BLaER1 treated with 17β-estradiol and CSF1 and Interleukin-3, amounts not matched to agents 10 nM and 100 nM (cell line): ENCODE results near the gene PIWIL4.
"Not testable (repeated sequence)": the region's sequence is repeated elsewhere in the genome, so short reads cannot be mapped to it uniquely, and the experiment has no call there.

Source experiments
- H3K27ac ChIP-seq, 11 experiments: shearing (Covaris generic); formaldehyde crosslinking; 2 replicates each; pipeline ENCODE4 v1.8.1; 2022
- H3K27me3 ChIP-seq, 11 experiments: shearing (Covaris generic); formaldehyde crosslinking; 2 replicates each; pipeline ENCODE4 v1.8.1; 2022
- H3K36me3 ChIP-seq, 11 experiments: shearing (Covaris generic); formaldehyde crosslinking; 2 replicates each; pipeline ENCODE4 v1.8.1; 2022
- H3K4me1 ChIP-seq, 10 experiments: shearing (Covaris generic); formaldehyde crosslinking; 2 replicates each; pipeline ENCODE4 v1.8.1; 2022
- H3K4me2 ChIP-seq, 11 experiments: shearing (Covaris generic); formaldehyde crosslinking; 2 replicates each; pipeline ENCODE4 v1.8.1; 2022
- H3K4me3 ChIP-seq, 10 experiments: shearing (Covaris generic); formaldehyde crosslinking; 2 replicates each; pipeline ENCODE4 v1.8.1; 2022
- H3K9ac ChIP-seq, 11 experiments: shearing (Covaris generic); formaldehyde crosslinking; 2 replicates each; pipeline ENCODE4 v1.8.1; 2022
- H3K9me3 ChIP-seq, 11 experiments: shearing (Covaris generic); formaldehyde crosslinking; replicated peaks in 1 of 11; 2 replicates each; pipeline ENCODE4 v1.8.1; 2022
- H4K20me1 ChIP-seq, 11 experiments: shearing (Covaris generic); formaldehyde crosslinking; 2 replicates each; pipeline ENCODE4 v1.8.1; 2022
- Cebpa-rat ChIP-seq, 11 experiments: shearing (Covaris generic); IDR thresholded peaks; 2 replicates each; pipeline ENCODE4 v1.8.1; 2022

Gene PIWIL4

DNA sequence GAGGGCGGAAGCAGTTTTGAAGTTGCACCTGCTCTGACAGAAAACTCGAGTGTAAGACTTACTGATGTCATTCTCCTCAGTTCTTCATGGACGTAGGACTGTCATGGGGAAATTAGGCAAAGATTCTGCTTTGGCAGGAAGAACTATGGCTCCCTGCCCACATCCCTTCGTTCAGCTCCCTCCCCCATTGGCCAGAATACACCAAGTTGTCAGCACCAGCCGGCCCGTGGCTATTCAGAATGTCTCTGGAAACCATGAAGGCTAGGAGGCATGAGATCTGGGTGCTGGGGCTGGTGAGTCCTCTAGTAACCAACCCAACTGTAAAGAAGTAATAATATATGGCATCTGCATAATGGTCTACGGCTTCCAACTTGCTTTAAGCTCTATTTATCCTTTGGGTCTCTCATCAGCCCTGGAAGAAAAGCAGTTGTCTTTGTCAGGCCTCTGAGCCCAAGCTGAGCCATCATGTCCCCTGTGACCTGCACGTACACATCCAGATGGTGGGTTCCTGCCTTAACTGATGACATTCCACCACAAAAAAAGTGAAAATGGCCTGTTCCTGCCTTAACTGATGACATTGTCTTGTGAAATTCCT lies 74.1 kb downstream of the PIWIL4 start:
- Histone ChIP-seq H4K20me1 (no peaks in the 10 kb centered on the region), H3K27me3 (no peaks in the 10 kb centered on the region), H3K9ac (no peak overlapping the region), H3K27ac (no peak overlapping the region), H3K36me3 (no peaks in the 10 kb centered on the region), H3K9me3 (no peaks in the 10 kb centered on the region), H3K4me2 (no peak overlapping the region), H3K4me3 (no peak overlapping the region), H3K4me1 (peaks cover 0 to 47% (median 25%) of the 10 kb centered on the region in 10 experiments; a peak in 17 of 20 replicates)
- TF ChIP-seq Cebpa-rat (IDR thresholded peaks at IDR 0.05): no peak

- not testable (repeated sequence) for H3K27me3 ChIP-seq, H3K27ac ChIP-seq, H3K36me3 ChIP-seq, H3K9ac ChIP-seq, H3K4me3 ChIP-seq, H3K4me2 ChIP-seq, H3K9me3 ChIP-seq, H4K20me1 ChIP-seq
- H3K4me1 ChIP-seq: peaks cover 0 to 28% (median 17%) of the 10 kb centered on the region in 10 experiments; a peak in 17 of 20 replicates
Observed at GRCh38 chr11:94643186-94643585, 76.0 kb downstream of the PIWIL4 start.

- no peak for TF ChIP-seq Cebpa-rat (IDR thresholded peaks at IDR 0.05)
- Histone ChIP-seq H4K20me1 (no peaks in the 10 kb centered on the region), H3K4me1 (peaks cover 0 to 15% (median 0%) of the 10 kb centered on the region in 10 experiments; a peak in 7 of 20 replicates), H3K4me2 (no peak overlapping the region), H3K27me3 (no peaks in the 10 kb centered on the region), H3K36me3 (no peaks in the 10 kb centered on the region), H3K9ac (no peak overlapping the region), H3K27ac (no peak overlapping the region), H3K4me3 (no peak overlapping the region), H3K9me3 (no peaks in the 10 kb centered on the region)
Observed at GRCh38 chr11:94647926-94648325, 80.8 kb downstream of the PIWIL4 start.

DNA sequence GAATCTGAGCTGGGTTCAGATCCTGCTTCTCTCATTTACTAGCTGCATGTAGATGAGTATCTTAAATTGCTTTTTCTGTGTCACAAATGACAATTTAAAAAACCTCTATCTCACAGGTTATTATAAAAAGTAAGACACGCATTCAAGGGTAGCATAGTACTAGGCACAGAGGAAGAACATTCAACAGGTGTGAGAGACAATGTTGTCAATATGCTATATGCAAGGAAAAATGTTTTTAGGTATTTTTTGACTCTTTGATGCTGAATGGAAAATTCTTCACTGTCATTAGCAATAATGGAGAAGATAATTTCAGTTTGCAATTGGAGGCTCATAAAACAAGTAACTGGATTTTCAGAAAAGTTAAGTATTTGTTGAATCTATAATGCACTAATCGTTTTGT lies 81.6 kb downstream of the PIWIL4 start:
- Histone ChIP-seq H3K27ac (no peak overlapping the region), H3K4me1 (peaks cover 0 to 15% (median 0%) of the 10 kb centered on the region in 10 experiments; a peak in 7 of 20 replicates), H3K36me3 (no peaks in the 10 kb centered on the region), H3K4me2 (no peak overlapping the region), H3K9me3 (no peaks in the 10 kb centered on the region), H3K4me3 (no peak overlapping the region), H4K20me1 (no peaks in the 10 kb centered on the region), H3K27me3 (no peaks in the 10 kb centered on the region), H3K9ac (no peak overlapping the region)
- TF ChIP-seq Cebpa-rat (IDR thresholded peaks at IDR 0.05): no peak

- no peaks in the 10 kb centered on the region for H3K36me3 ChIP-seq
- TF ChIP-seq Cebpa-rat (IDR thresholded peaks at IDR 0.05): no peak
- no peak overlapping the region for H3K9ac ChIP-seq
- H3K4me3 ChIP-seq: no peak overlapping the region
- H4K20me1 ChIP-seq: no peaks in the 10 kb centered on the region
- H3K27ac ChIP-seq: no peak overlapping the region
- peaks cover 0 to 15% (median 0%) of the 10 kb centered on the region in 10 experiments; a peak in 7 of 20 replicates for H3K4me1 ChIP-seq
- H3K27me3 ChIP-seq: no peaks in the 10 kb centered on the region
- no peak overlapping the region for H3K4me2 ChIP-seq
- no peaks in the 10 kb centered on the region for H3K9me3 ChIP-seq
Observed at GRCh38 chr11:94649254-94649653, 82.1 kb downstream of the PIWIL4 start.

DNA sequence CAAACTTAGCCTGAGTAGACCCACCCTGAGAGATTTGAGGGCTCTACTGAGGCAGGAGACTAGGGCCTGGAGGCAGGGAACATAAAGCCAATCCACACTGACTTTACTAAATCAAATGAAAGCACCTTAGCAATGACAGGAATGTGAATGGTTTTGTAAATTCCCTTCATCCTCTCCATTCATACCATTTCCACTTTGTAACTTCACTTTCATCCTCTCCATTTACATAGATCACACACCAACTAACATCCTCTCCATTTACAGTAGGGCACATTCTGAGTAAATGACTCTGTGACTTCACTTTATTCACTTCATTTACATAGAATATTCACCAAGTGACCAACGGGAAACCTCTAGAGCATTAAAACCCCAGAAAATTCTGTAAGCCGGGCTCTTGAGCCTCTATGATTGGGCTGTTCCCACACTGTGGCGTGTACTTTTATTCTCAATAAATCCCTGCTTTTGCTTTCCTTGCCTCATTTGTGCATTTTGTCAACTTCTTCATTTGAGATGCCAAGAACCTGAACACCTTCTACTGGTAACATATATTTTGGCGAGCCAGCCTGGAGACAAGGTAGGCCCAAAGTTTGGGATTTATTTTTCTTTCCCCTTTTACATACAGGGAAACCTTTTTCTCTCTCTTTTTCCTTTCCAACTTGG lies 82.9 kb downstream of the PIWIL4 start:
- no peak for TF ChIP-seq Cebpa-rat (IDR thresholded peaks at IDR 0.05)
- Histone ChIP-seq H3K4me3 (no peak overlapping the region), H3K36me3 (no peaks in the 10 kb centered on the region), H3K27me3 (no peaks in the 10 kb centered on the region), H3K4me2 (peak overlapping the region in 3 of 11 experiments; percentile 27 to 60 (median 54); a peak in 4 of 22 replicates), H3K9ac (no peak overlapping the region), H3K4me1 (peaks cover 0 to 15% (median 0%) of the 10 kb centered on the region in 10 experiments; a peak in 7 of 20 replicates), H4K20me1 (no peaks in the 10 kb centered on the region), H3K27ac (no peak overlapping the region), H3K9me3 (no peaks in the 10 kb centered on the region)

DNA sequence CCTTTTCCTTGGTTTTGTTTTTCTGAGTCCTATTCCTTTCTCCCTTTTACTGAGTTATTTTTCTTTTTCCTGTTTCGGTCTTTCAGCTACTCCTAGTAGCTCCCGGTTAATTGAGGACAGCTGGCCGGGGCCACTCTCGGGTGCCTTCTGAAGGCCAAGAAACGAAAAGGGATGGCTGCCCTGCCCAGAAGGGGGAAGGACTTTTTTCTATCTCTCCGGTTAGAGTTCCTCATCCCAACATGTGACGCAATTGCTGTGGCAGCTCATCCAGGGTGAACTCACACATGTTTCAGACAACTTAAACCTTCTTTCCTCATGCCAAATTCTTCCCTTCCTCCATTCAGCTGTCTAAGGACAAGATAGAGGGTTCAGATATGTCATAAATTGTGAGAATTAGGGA lies 83.6 kb downstream of the PIWIL4 start:
- peaks cover 0 to 15% (median 0%) of the 10 kb centered on the region in 10 experiments; a peak in 7 of 20 replicates for H3K4me1 ChIP-seq
- no peaks in the 10 kb centered on the region for H3K27me3 ChIP-seq
- no peaks in the 10 kb centered on the region for H3K9me3 ChIP-seq
- no peak; a peak in 1 of 22 replicates for TF ChIP-seq Cebpa-rat (IDR thresholded peaks at IDR 0.05)
- no peak overlapping the region for H3K4me3 ChIP-seq
- H3K36me3 ChIP-seq: no peaks in the 10 kb centered on the region
- no peak overlapping the region for H3K27ac ChIP-seq
- H4K20me1 ChIP-seq: no peaks in the 10 kb centered on the region
- peak overlapping the region in 5 of 11 experiments; percentile 0 to 60 (median 27); a peak in 6 of 22 replicates for H3K4me2 ChIP-seq
- no peak overlapping the region for H3K9ac ChIP-seq

GRCh38 chr11:94652735-94653284 lies 85.6 kb downstream of the PIWIL4 start:
- Histone ChIP-seq H3K4me2 (no peak overlapping the region), H3K4me1 (peaks cover 0 to 15% (median 0%) of the 10 kb centered on the region in 10 experiments; a peak in 7 of 20 replicates)

DNA sequence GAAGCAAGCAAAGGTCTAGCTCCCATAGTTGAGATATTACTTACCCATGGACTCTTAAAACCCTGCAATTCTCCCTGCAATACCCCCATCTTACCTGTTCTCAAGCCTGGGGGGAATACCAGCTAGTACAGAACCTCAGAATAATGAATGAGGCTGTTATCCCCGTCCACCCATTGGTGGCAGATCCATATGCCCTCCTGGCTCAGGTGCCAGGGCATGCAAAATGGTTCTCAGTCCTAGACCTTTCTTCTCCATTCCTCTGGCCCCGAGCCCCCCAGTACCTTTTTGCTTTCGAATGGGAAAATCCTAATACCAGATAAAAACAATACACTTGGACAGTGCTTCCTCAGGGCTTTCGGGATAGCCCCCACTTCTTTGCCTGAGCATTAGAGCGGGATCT lies 86.4 kb downstream of the PIWIL4 start:
- no peaks in the 10 kb centered on the region for H3K27me3 ChIP-seq

More at GRCh38 chr11:94652735-94653284, 85.6 kb downstream of the PIWIL4 start:
- no peaks in the 10 kb centered on the region for H3K27me3 ChIP-seq
- H3K4me3 ChIP-seq: no peak overlapping the region
- H3K9ac ChIP-seq: no peak overlapping the region
- H3K9me3 ChIP-seq: no peaks in the 10 kb centered on the region
- no peaks in the 10 kb centered on the region for H4K20me1 ChIP-seq
- no peak for TF ChIP-seq Cebpa-rat (IDR thresholded peaks at IDR 0.05)
- H3K36me3 ChIP-seq: no peaks in the 10 kb centered on the region
- H3K27ac ChIP-seq: no peak overlapping the region

More for the DNA sequence above, 86.4 kb downstream of the PIWIL4 start:
- Histone ChIP-seq H3K4me1 (peaks cover 0 to 15% (median 0%) of the 10 kb centered on the region in 10 experiments; a peak in 7 of 20 replicates), H3K9ac (no peak overlapping the region), H3K4me2 (no peak overlapping the region), H3K4me3 (no peak overlapping the region), H3K27ac (no peak overlapping the region), H3K9me3 (no peaks in the 10 kb centered on the region), H4K20me1 (no peaks in the 10 kb centered on the region), H3K36me3 (no peaks in the 10 kb centered on the region)
- no peak for TF ChIP-seq Cebpa-rat (IDR thresholded peaks at IDR 0.05)
